ENCODE results near the gene CACNA1C.

CACNA1C gene

DNA sequence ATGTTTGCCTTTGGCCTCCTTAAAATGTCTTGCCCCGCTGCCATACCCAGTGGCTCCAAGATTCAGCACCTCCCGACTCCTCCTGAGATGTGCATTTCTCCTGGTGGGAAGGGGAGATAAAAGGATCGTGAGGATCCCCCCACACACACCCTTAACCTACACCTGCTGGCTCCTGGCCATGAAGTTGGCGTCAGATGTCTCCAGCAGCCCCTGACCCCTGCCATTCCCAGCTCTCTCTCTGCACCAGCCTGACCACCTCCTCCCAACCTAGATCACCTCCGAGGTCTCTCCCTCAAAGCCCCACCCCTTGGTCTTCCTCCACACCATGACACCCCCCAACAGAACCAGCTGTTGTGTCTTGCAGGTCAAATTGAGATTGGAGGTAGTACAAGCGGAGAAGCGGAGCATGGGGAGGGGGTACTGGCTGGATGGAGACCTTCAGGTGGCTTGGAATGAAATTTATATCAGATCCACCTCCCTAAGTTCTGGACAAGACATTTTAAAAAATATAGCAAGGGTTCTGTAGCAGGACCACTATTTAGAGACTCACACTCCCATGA, 590.9 kb downstream of the CACNA1C start:
- ChIA-PET CTCF (no interaction called here), POLR2A (ENCODE audit: low non-redundant PET) (interaction anchor here (0.8 kb wide), 1 partner anchor 29 kb away, joined by 3 read pairs; no protein-coding TSS in a partner anchor)
- TF ChIP-seq CTCF (conservative IDR thresholded peaks at IDR 0.05; ENCODE audit: low read depth), result no peak
- no peak for DNase-seq (ENCODE audit: low spot score)
- H3K27ac ChIP-seq, result no peak overlapping the region

- H3K27ac ChIP-seq, result no peak overlapping the region
- no peak for TF ChIP-seq CTCF (conservative IDR thresholded peaks at IDR 0.05; ENCODE audit: low read depth)
- CTCF ChIA-PET, result interaction anchor here (0.6 to 0.7 kb wide), 2 partner anchors 16 to 61 kb away, joined by 3 read pairs; no protein-coding TSS in a partner anchor
- POLR2A ChIA-PET (ENCODE audit: low non-redundant PET), result interaction anchor here (0.8 kb wide), 1 partner anchor 30 kb away, joined by 3 read pairs; no protein-coding TSS in a partner anchor
- no peak for DNase-seq (ENCODE audit: low spot score)
Measured at GRCh38 chr12:2644683-2645405, 592.1 kb downstream of the CACNA1C start.

DNA sequence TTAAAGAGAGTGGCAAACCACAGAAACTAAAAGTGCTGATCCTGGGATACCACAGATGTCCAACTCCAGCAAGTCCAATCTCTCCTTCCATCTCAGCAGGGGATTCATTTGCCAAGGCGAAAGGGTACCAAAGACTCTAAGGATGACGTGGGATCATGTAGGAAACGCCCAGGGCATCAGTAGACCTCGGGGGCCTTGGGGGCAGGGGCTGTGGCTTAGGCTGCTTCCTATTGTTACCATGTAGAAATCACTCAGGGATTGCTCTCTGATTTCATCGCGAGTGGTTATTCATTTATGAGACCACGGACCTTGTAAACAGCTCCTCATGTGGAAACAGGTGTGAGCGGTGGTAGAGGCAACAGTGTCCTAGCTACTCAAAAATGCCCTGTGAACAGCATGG, 592.7 kb downstream of the CACNA1C start:
- no peak for DNase-seq (ENCODE audit: low spot score)
- POLR2A ChIA-PET (ENCODE audit: low non-redundant PET), result no interaction called here
- CTCF ChIA-PET, result interaction anchor here (0.7 kb wide), 1 partner anchor 62 kb away, joined by 3 read pairs; no protein-coding TSS in a partner anchor
- H3K27ac ChIP-seq, result no peak overlapping the region
- no peak for TF ChIP-seq CTCF (conservative IDR thresholded peaks at IDR 0.05; ENCODE audit: low read depth)

- no peak for DNase-seq (ENCODE audit: low spot score)
- H3K27ac ChIP-seq, result no peak overlapping the region
- ChIA-PET CTCF (no interaction called here), POLR2A (ENCODE audit: low non-redundant PET) (interaction anchor here (0.5 kb wide), 1 partner anchor 15 kb away, joined by 3 read pairs; no protein-coding TSS in a partner anchor)
- TF ChIP-seq CTCF (conservative IDR thresholded peaks at IDR 0.05; ENCODE audit: low read depth), result no peak
Measured at GRCh38 chr12:2646341-2646740, 593.6 kb downstream of the CACNA1C start.

GRCh38 chr12:2647186-2647585, 594.4 kb downstream of the CACNA1C start:
- CTCF ChIA-PET, result interaction anchor here (0.6 kb wide), 1 partner anchor 1394 kb away, joined by 3 read pairs; no protein-coding TSS in a partner anchor
- no peak for TF ChIP-seq CTCF (conservative IDR thresholded peaks at IDR 0.05; ENCODE audit: low read depth)
- H3K27ac ChIP-seq, result no peak overlapping the region
- POLR2A ChIA-PET (ENCODE audit: low non-redundant PET), result no interaction called here
- no peak for DNase-seq (ENCODE audit: low spot score)

DNA sequence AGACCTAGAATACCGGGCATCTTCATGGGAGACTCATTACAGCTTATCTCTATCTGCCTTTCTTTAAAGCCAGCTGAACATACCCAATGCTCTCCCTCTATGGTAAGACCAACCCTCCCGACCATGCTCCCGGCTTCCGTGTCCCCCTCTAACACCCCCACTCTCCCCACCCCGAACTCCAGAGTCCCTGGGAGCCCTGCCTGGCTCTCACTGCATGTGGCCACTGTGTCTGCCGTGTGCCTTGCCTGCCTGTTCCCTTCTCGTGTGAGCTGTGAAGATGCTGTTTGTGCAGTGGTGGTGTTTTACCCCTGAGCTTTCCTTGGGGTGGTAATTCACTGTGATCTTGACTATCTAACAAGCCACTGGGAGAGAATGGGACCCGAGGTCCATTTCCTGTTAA, 595.6 kb downstream of the CACNA1C start:
- no peak for DNase-seq (ENCODE audit: low spot score)
- no peak for TF ChIP-seq CTCF (conservative IDR thresholded peaks at IDR 0.05; ENCODE audit: low read depth)
- CTCF ChIA-PET, result interaction anchor here (0.7 kb wide), 1 partner anchor 651 kb away, joined by 3 read pairs; no protein-coding TSS in a partner anchor

More for the DNA sequence above, 595.6 kb downstream of the CACNA1C start:
- H3K27ac ChIP-seq, result no peak overlapping the region
- POLR2A ChIA-PET (ENCODE audit: low non-redundant PET), result no interaction called here

Data from RWPE1 (cell line).